Measurements from ENCODE around the gene GIN1. TPM values are rescaled to one million over a fixed set of nuclear protein-coding genes. Genes with fewer than 3 reads are reported as not detected.

The GIN1 gene
- total and polyA plus RNA-seq, 2 of the 4 experiments (the other 2 are of a cell fraction) = 2.9 to 3.1 TPM

GRCh38 chr5:103119765-103120606 lies at the start of gene GIN1, which contains the start of gene PPIP5K2 (continued):
- TF ChIP-seq NFE2L2 (IDR thresholded peaks at IDR 0.05; ENCODE audit: low read depth, low read length) = no peak
- peak; percentile 83 for TF ChIP-seq CEBPB (IDR thresholded peaks at IDR 0.05; ENCODE audit: low read depth, low read length)
- peak; percentile 92; the same call in 1 of the 2 replicates for TF ChIP-seq MAZ (IDR thresholded peaks at IDR 0.05; ENCODE audit: borderline replicate concordance, low read depth, low read length)
- TF ChIP-seq USF2 (IDR thresholded peaks at IDR 0.05; ENCODE audit: low read depth, low read length) = no peak

GRCh38 chr5:103166706-103167105 lies 46.8 kb upstream of the GIN1 start:
- CTCF ChIA-PET = no interaction called here
- dilution Hi-C loops (cut with HindIII; ENCODE audit: low sequenced_read_pairs, unreplicated experiment) = no loop called here

More at GRCh38 chr5:103166706-103167105, 46.8 kb upstream of the GIN1 start:
- no TSS peak for BruUV-seq (replicated peaks)
- Histone ChIP-seq H4K5ac (ENCODE audit: low read depth, low read length) (no peak overlapping the region), H2BK20ac (ENCODE audit: low read depth, low read length) (no peak overlapping the region), H3K4me2 (ENCODE audit: low read depth, low read length) (no peak overlapping the region), H3K79me1 (ENCODE audit: low read depth in 1 of 2, low read length in 2 of 2) (no peaks in the 10 kb centered on the region), H3K56ac (ENCODE audit: extremely low read depth, insufficient read depth, low read length) (no peak overlapping the region), H2BK15ac (ENCODE audit: low read depth, low read length) (no peak overlapping the region), H4K8ac (ENCODE audit: low read depth in 2 of 2, low read length in 2 of 2) (no peak overlapping the region), H3K36me3 (ENCODE audit: control insufficient read depth, insufficient read depth, low read length) (0 out of 2 replicates have a peak, but pooled peaks cover 1% of the 10 kb centered on the region), H3K9me3 (ENCODE audit: control insufficient read depth, insufficient read depth, low read length) (no peaks in the 10 kb centered on the region), H2AK5ac (ENCODE audit: low read depth, low read length) (no peak overlapping the region), H3K23ac (ENCODE audit: low read depth, low read length) (no peak overlapping the region), H3K4me1 (ENCODE audit: control insufficient read depth, insufficient read depth, low read length) (no peaks in the 10 kb centered on the region), H3K27ac (ENCODE audit: insufficient read depth, low read length) (no peak overlapping the region), H3K9ac (ENCODE audit: low read depth, low read length) (no peak overlapping the region), H4K91ac (ENCODE audit: insufficient read depth, low read depth, low read length) (no peak overlapping the region), H2AFZ (replicated peaks; ENCODE audit: low read length, poor library complexity) (no peak overlapping the region), H2AK9ac (replicated peaks; ENCODE audit: low read depth, low read length, poor library complexity) (no peak overlapping the region), H3K14ac (replicated peaks; ENCODE audit: low read depth, low read length) (no peak overlapping the region), H3K4me3 (ENCODE audit: insufficient read depth, low read depth, low read length) (no peak overlapping the region), H3K27me3 (ENCODE audit: control insufficient read depth, insufficient read depth, low read length) (no peaks in the 10 kb centered on the region), H2BK120ac (ENCODE audit: low read depth, low read length) (no peak overlapping the region), H2BK5ac (ENCODE audit: low read depth, low read length, poor library complexity, severe bottlenecking) (no peak overlapping the region), H3K4ac (ENCODE audit: low read depth, low read length) (no peak overlapping the region), H3K9me1 (ENCODE audit: insufficient read depth, low read length) (no peaks in the 10 kb centered on the region), H4K20me1 (ENCODE audit: insufficient read depth, low read length) (no peaks in the 10 kb centered on the region), H3K18ac (ENCODE audit: low read depth, low read length) (no peak overlapping the region)
- intact Hi-C loops (cut with micrococcal nuclease) (no loop called here), in situ Hi-C loops (cut with MboI; ENCODE audit: low sequenced_read_pairs) (no loop called here)
- POLR2A ChIA-PET (ENCODE audit: unreplicated experiment) = no interaction called here
- no peak for TF ChIP-seq FOS (IDR thresholded peaks at IDR 0.05; ENCODE audit: low read depth, low read length)
- DNase-seq = no peak
- no peak for ATAC-seq (ENCODE audit: low read depth)

Measured in IMR-90 (cell line).